GM12864 (cell line): ENCODE measurements around the gene CCDC51.
A peak's percentile ranks its signal among the peaks of the same experiment; 100 is the strongest.

Experiments
- DNase-seq: peaks from one replicate; pipeline ENCODE4 v3.0.0-alpha.2; 2011; ENCODE audit warnings: low read depth
- H3K4me3 ChIP-seq: 2 replicates; pipeline ENCODE4 v1.5.1; 2011; ENCODE audit warnings: mild to moderate bottlenecking, low read depth, low read length, control low read depth
- TF ChIP-seq, protein P1 (sequence below): IDR thresholded peaks from 2 replicates; pipeline ENCODE4 v1.5.1; 2011; ENCODE audit warnings: low read depth, mild to moderate bottlenecking, moderate library complexity, low read length, control low read depth, inconsistent platforms; ENCODE audit errors: missing control alignments

CCDC51 gene

DNA sequence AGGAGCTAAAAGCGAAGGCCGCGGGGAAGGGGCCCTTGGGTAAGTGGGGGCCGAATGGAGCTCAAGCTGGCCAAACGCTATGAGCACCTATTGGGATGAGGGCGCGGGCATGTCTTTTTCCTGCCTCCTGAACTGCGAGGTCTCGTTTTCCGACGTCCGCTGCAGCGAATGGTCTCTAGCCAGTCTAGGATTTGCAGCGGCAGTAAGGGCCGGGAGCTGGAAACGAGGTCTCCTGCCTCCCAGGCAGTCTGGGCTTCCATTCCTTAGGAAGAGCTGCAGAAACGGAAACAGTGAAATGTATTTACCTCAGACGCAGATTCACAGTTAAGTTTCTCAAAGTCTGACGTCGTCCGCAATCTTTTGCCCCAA, 655 bp upstream of the CCDC51 start:
- peak overlapping the region; percentile 98 for H3K4me3 ChIP-seq
- no peak for DNase-seq
- TF ChIP-seq, protein P1, sequence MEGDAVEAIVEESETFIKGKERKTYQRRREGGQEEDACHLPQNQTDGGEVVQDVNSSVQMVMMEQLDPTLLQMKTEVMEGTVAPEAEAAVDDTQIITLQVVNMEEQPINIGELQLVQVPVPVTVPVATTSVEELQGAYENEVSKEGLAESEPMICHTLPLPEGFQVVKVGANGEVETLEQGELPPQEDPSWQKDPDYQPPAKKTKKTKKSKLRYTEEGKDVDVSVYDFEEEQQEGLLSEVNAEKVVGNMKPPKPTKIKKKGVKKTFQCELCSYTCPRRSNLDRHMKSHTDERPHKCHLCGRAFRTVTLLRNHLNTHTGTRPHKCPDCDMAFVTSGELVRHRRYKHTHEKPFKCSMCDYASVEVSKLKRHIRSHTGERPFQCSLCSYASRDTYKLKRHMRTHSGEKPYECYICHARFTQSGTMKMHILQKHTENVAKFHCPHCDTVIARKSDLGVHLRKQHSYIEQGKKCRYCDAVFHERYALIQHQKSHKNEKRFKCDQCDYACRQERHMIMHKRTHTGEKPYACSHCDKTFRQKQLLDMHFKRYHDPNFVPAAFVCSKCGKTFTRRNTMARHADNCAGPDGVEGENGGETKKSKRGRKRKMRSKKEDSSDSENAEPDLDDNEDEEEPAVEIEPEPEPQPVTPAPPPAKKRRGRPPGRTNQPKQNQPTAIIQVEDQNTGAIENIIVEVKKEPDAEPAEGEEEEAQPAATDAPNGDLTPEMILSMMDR, result no peak

DNA sequence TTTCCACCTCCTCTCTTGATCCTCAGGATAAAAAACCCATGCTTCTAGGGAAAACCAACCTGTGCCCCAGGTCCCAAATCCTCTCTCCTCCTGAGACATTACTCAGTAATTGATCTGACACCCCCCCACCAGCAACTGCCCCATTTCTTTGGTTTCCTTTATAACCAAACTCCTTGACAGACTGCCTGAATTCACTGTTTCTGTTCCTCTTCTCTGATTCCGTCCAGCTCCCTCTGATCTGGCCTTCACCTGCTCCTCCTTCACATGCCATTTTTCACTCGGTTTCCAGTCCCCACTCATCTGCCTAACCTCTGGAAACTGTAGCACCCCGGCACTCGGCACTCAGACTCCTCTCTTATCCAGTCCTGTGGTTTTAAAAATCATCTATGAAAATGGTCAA, 2.1 kb downstream of the CCDC51 start:
- DNase-seq, result no peak
- no peak overlapping the region for H3K4me3 ChIP-seq
- TF ChIP-seq, protein P1, result no peak

- no peak overlapping the region for H3K4me3 ChIP-seq
- TF ChIP-seq, protein P1, result no peak
- no peak for DNase-seq
Observed at GRCh38 chr3:48436855-48437254, 3.1 kb downstream of the CCDC51 start.

DNA sequence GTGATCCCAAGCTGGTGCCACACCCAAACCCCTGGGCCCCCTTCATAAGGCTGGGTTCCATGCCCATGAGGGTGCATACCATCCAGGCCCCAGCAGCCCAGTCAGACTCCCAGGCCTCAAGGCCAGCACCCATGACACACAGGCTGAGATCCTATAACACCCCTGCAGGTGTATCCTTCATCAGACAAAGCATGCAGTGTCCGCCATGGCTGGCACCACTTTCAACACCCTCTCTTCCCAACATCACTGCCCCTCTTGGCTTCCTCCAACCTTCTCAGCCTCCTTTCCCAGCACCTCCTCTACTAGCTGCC, 3.5 kb downstream of the CCDC51 start:
- TF ChIP-seq, protein P1, result no peak

GRCh38 chr3:48435774-48436476, 4.0 kb downstream of the CCDC51 start:
- TF ChIP-seq, protein P1, result peak; percentile 99
- no peak overlapping the region for H3K4me3 ChIP-seq
- DNase-seq, result peak; percentile 61

More for the DNA sequence above, 3.5 kb downstream of the CCDC51 start:
- DNase-seq, result no peak
- no peak overlapping the region for H3K4me3 ChIP-seq

DNA sequence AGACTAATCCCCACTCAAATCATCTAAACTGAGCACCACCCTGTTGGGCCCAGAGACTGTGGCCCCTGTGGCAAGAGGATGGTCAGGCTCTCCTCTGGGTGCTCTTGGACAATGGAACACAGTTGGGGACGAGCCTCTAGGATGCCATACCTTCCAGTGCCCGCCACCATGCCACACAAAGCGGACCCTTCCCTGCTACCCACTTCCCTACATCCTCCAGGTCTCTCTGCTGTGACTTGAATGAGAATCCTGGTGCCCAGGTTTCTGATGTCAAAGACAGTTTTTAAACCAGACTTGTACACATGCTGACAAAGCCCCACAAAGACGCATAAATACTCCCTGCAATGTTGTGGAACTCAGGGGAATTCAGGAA, 4.7 kb downstream of the CCDC51 start:
- TF ChIP-seq, protein P1, result no peak
- no peak overlapping the region for H3K4me3 ChIP-seq
- no peak for DNase-seq

DNA sequence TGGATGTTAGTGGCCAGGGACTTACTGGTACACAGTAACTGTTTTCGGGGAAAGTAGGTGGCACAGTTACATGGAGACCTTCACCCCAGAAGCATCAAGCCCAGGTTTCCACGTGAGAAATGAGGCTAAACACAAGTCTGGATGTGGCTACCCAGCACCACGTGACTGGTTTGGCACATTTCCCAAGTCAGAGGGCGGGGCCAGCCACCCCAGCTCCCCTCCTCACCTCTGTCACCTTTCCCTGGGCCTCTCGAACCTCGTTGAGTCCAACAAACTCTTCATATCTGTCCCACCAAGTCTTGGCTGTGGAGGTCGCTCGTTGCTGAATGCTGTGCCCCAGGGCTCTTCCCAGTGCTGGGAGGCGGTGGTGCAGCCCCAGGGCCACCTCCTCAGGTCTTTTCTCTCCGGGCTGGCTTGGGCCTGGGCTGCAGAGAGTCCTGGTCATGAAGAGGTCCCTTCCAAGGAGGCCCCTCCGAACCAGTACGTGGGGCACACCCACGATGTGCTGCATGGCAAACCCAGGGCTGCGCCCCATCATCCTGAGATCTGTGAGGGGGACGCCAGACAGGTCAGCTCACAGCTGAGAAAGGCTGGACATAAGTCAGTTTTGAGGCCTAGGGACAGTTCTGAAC, 5.2 kb downstream of the CCDC51 start:
- TF ChIP-seq, protein P1, result no peak
- no peak for DNase-seq
- H3K4me3 ChIP-seq, result no peak overlapping the region
